Measurements from ENCODE around the gene SLN.

DNA sequence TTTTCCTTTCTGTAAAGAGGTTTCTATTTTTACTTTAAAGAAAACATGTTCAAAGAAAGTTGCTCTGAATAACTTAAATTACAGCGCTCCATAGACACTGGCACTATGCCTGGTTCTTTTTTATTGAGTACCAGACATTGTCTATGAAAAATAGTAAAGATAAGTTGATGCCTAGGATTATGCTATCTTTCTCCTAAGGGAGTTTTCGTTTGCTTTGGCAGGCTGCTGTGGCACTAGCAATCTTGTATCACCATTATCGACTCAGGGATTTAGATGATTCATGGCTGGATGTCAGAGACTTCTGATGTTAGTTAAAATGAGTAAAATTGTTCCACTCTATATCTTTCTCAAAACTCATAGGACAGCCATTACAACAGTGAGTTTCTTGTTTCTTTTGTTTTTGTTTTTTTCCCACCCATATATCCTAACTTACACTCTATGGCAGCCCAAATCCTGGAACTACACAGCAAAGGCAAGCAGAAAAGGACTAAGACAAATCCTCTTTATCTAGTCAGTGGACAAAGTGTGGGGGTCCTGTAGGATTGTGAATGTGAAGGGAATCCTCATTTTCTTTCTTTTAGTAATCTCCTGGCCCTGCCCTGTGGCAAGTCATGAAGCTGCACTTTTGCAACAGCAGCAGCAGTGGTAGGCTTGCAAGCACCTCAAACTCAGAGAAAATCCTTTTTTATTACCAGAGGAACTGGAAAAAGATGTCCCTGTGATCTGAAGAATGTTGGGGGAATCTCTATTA is 20.7 kb downstream of the SLN start:
- TF ChIP-seq ZNF274 (IDR thresholded peaks at IDR 0.05; ENCODE audit: low read depth, low read length): no peak
- TF ChIP-seq YY1 (IDR thresholded peaks at IDR 0.05; ENCODE audit: insufficient read depth, insufficient read length): no peak

Measured in NT2/D1 (cell line).